Spleen (tissue), 7 donors: ENCODE data around the gene ANO3.

Experiments
- CTCF ChIP-seq, 11 experiments: fragments of 200-600 bp in 7 of 11; fragments of 450-650 bp in 4 of 11; sonication (generic) in 4 of 11; IDR thresholded peaks in 8 of 11; conservative IDR thresholded peaks in 3 of 11; 1 replicate in 7 of 11; 2 replicates in 4 of 11; pipeline versions ENCODE4 v1.4.0 to v1.8.0; 2016 to 2021; ENCODE audit warnings: antibody characterized with exemption in 11 of 11, inconsistent platforms in 4 of 11, mild to moderate bottlenecking in 1 of 11
- POLR2A ChIP-seq, 3 donors: fragments of 450-650 bp; IDR thresholded peaks; one replicate each; pipeline ENCODE4 v1.5.1; 2017; ENCODE audit warnings: antibody characterized with exemption in 3 of 3, mild to moderate bottlenecking in 1 of 3
- POLR2AphosphoS5 ChIP-seq, 3 donors: sonication (generic); formaldehyde crosslinking; IDR thresholded peaks; one replicate each; pipeline ENCODE4 v1.5.1; 2017; ENCODE audit warnings: antibody characterized with exemption in 3 of 3
- donor health status: DM: no; HTN: no; CAD: no; lungs with moderate emphysema.
- donor health status: DM: no; HTN: no; CAD: no.
- donor health status: DM: no; HTN: no; CAD: no.

GRCh38 chr11:26599876-26600434, 268.0 kb downstream of the ANO3 start:
- no peak for TF ChIP-seq CTCF (IDR thresholded peaks at IDR 0.05 in 8 of 11, conservative IDR thresholded peaks at IDR 0.05 in 3 of 11)
- no peak for TF ChIP-seq POLR2AphosphoS5 (IDR thresholded peaks at IDR 0.05)
- TF ChIP-seq POLR2A (IDR thresholded peaks at IDR 0.05), result no peak
